Breast epithelium (tissue), 3 donors: ENCODE results near the gene LDLRAD1.

Experiments used
- CTCF ChIP-seq, 3 donors: fragments of 450-650 bp; IDR thresholded peaks; one replicate each; pipeline ENCODE4 v1.5.1; 2016 to 2017; ENCODE audit warnings: antibody characterized with exemption in 3 of 3, mild to moderate bottlenecking in 3 of 3, moderate library complexity in 3 of 3
- POLR2A ChIP-seq: fragments of 450-650 bp; IDR thresholded peaks from one replicate; pipeline ENCODE4 v1.6.1; 2016; ENCODE audit warnings: antibody characterized with exemption, mild to moderate bottlenecking, moderate library complexity
- POLR2AphosphoS5 ChIP-seq, 3 donors: sonication (generic); formaldehyde crosslinking; IDR thresholded peaks; one replicate each; pipeline ENCODE4 v1.6.1; 2017; ENCODE audit warnings: antibody characterized with exemption in 3 of 3

GRCh38 chr1:53979712-53980450 is 38.1 kb downstream of the LDLRAD1 start:
- TF ChIP-seq CTCF (IDR thresholded peaks at IDR 0.05) (no peak), POLR2A (no peak), POLR2AphosphoS5 (IDR thresholded peaks at IDR 0.05) (no peak)
